K562 (cell line): ENCODE data around the gene CIAO3. TPM values are rescaled to one million over a fixed set of nuclear protein-coding genes. Genes with fewer than 3 reads are reported as not detected.
A peak's percentile ranks its signal among the peaks of the same experiment; 100 is the strongest.

Source experiments
- ELF4 ChIP-seq: fragments of 450-650 bp; formaldehyde crosslinking; IDR thresholded peaks from 2 replicates; pipeline ENCODE4 v1.4.0; 2022; ENCODE audit warnings: missing genetic modification characterization
- HNRNPL ChIP-seq: fragments of 200-400 bp; formaldehyde crosslinking; IDR thresholded peaks from 2 replicates; pipeline ENCODE4 v1.6.1; 2017; ENCODE audit warnings: low read depth, mild to moderate bottlenecking, low read length
- JUN ChIP-seq, 2 experiments: sonication (generic) in 1 of 2; formaldehyde crosslinking in 1 of 2; IDR thresholded peaks; 2 replicates each; pipeline versions ENCODE4 v1.6.1 to v1.8.0; 2012 to 2022; ENCODE audit warnings: borderline replicate concordance in 2 of 2, mild to moderate bottlenecking in 2 of 2, improper control_type of control experiment in 1 of 2, low read depth in 1 of 2, low read length in 1 of 2, missing genetic modification reagents in 1 of 2
- NR2C2 ChIP-seq, 2 experiments: fragments of 200-800 bp in 1 of 2; sonication (Bioruptor generic) in 1 of 2; sonication (generic) in 1 of 2; formaldehyde crosslinking in 1 of 2; IDR thresholded peaks; 2 replicates each; pipeline versions ENCODE4 v1.6.1 to v1.8.0; 2016 to 2022; ENCODE audit warnings: mild to moderate bottlenecking in 1 of 2, missing compliant biosample characterization in 1 of 2, missing genetic modification characterization in 1 of 2, missing genetic modification reagents in 1 of 2
- PPARD ChIP-seq: fragments of 250-450 bp; sonication (Bioruptor Pico); IDR thresholded peaks from 2 replicates; pipeline ENCODE4 v1.8.0; 2022; ENCODE audit warnings: inconsistent platforms, mild to moderate bottlenecking, moderate library complexity
- RUNX1 ChIP-seq: sonication (generic); IDR thresholded peaks from 2 replicates; pipeline ENCODE4 v1.6.1; 2016; ENCODE audit warnings: antibody characterized with exemption, low read depth
- SIN3B ChIP-seq: fragments of 450-650 bp; IDR thresholded peaks from 2 replicates; pipeline ENCODE4 v1.6.1; 2017; ENCODE audit warnings: low read depth, mild to moderate bottlenecking, moderate library complexity
- SLC30A9 ChIP-seq: fragments of 250-450 bp; sonication (Bioruptor Pico); IDR thresholded peaks from 2 replicates; pipeline ENCODE4 v1.8.0; 2022; ENCODE audit warnings: mild to moderate bottlenecking, moderate library complexity
- TEAD4 ChIP-seq, 2 experiments: sonication (generic) in 1 of 2; formaldehyde crosslinking in 1 of 2; IDR thresholded peaks; 2 replicates each; pipeline versions ENCODE4 v1.6.1 to v1.8.0; 2012 to 2022; ENCODE audit warnings: borderline replicate concordance in 1 of 2, inconsistent platforms in 1 of 2, low read length in 1 of 2, mild to moderate bottlenecking in 1 of 2, missing genetic modification reagents in 1 of 2
- ZNF253 ChIP-seq: fragments of 250-450 bp; sonication (Bioruptor Pico); conservative IDR thresholded peaks from 2 replicates; pipeline ENCODE4 v1.6.1; 2021; ENCODE audit warnings: mild to moderate bottlenecking
- polyA plus RNA-seq, 8 experiments: library from polyadenylated mRNA; depleted of rRNA in 4 of 8; stranded (reverse) in 5 of 8; unstranded in 3 of 8; fragments of >200 nt; fragmentation: Nextera tagmentation in 2 of 8; fragmentation: Illumina TruSeq in 1 of 8; extraction: Ambion mirVana in 2 of 8; extraction: Trizol in 1 of 8; gene quantifications; 2 replicates each; pipeline versions ENCODE4 v1.2.1 to v1.2.3, GENCODE V29; 2011 to 2014; ENCODE audit warnings: inconsistent platforms in 1 of 8, missing spikeins in 1 of 8
- total RNA-seq, 7 experiments: library from RNA; depleted of rRNA in 6 of 7; stranded (reverse); fragments of >200 nt in 6 of 7; fragmentation: Illumina TruSeq in 2 of 7; extraction: Trizol in 2 of 7; gene quantifications; 2 replicates each; pipeline versions ENCODE4 v1.2.1 to v1.2.3, GENCODE V29; 2011 to 2021; ENCODE audit warnings: low replicate concordance in 1 of 7
- TF ChIP-seq, protein P1 (sequence below): fragments of 450-650 bp; IDR thresholded peaks from 2 replicates; pipeline ENCODE4 v1.6.1; 2018; ENCODE audit not compliant: partially characterized antibody
- TF ChIP-seq, protein P2 (sequence below): fragments of 450-650 bp; conservative IDR thresholded peaks from 2 replicates; pipeline ENCODE4 v1.6.1; 2016; ENCODE audit warnings: missing genetic modification characterization, low read depth, mild to moderate bottlenecking, control low read depth, missing compliant biosample characterization
- TF ChIP-seq, protein P3 (sequence below): sonication (generic); formaldehyde crosslinking; IDR thresholded peaks from 2 replicates; pipeline ENCODE4 v1.8.0; 2022; ENCODE audit warnings: mild to moderate bottlenecking, missing genetic modification reagents

Gene CIAO3
- total and polyA plus RNA-seq, 9 of the 15 experiments (the other 6 are each of a cell fraction or from before 2014, with no cell fraction given) = 2.2 to 35.6 (median 18.7) TPM

DNA sequence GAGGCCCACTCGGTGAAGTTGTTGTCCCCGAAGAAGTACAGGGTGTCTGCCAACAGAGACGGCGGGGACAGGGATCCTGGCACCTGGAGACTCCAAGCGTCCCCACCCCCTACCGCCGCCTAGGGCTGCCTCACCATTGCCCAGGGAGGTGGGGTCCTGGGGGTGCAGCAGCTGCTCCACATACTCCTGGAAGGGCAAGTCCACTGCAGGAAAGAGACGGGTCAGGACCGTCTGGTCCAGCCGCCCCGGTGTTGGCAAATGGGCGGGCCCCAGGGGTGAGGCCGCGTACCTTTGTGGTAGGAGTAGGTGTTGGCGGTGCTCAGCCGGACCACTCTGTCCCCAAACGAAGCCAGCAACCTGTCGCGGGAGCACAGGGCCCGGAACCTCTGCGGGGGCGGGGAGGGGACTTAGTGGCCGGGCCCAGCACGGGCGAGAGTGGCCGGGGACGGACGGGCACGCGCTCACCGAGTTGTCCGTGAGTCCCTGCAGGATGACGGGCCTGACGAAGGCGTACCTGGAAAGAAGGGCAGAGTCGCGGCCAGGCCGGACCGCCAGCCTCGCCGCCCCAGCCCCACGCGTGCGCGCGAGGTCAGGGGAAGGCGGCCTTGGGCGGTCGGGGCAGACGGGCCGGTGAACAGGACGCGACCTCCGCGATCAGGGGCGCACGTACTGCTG lies 57.3 kb downstream of the CIAO3 start (continued):
- TF ChIP-seq, protein P1, sequence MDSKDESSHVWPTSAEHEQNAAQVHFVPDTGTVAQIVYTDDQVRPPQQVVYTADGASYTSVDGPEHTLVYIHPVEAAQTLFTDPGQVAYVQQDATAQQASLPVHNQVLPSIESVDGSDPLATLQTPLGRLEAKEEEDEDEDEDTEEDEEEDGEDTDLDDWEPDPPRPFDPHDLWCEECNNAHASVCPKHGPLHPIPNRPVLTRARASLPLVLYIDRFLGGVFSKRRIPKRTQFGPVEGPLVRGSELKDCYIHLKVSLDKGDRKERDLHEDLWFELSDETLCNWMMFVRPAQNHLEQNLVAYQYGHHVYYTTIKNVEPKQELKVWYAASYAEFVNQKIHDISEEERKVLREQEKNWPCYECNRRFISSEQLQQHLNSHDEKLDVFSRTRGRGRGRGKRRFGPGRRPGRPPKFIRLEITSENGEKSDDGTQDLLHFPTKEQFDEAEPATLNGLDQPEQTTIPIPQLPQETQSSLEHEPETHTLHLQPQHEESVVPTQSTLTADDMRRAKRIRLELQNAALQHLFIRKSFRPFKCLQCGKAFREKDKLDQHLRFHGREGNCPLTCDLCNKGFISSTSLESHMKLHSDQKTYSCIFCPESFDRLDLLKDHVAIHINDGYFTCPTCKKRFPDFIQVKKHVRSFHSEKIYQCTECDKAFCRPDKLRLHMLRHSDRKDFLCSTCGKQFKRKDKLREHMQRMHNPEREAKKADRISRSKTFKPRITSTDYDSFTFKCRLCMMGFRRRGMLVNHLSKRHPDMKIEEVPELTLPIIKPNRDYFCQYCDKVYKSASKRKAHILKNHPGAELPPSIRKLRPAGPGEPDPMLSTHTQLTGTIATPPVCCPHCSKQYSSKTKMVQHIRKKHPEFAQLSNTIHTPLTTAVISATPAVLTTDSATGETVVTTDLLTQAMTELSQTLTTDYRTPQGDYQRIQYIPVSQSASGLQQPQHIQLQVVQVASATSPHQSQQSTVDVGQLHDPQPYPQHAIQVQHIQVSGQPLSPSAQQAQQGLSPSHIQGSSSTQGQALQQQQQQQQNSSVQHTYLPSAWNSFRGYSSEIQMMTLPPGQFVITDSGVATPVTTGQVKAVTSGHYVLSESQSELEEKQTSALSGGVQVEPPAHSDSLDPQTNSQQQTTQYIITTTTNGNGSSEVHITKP = no peak
- TF ChIP-seq SLC30A9 (CRISPR knock-in tag) (0 out of 2 replicates have a peak, but pooled peaks have one; percentile 52), JUN (IDR thresholded peaks at IDR 0.05; ENCODE audit: borderline replicate concordance, low read depth, low read length) (no peak), JUN (CRISPR knock-in tag; IDR thresholded peaks at IDR 0.05; ENCODE audit: borderline replicate concordance) (no peak; the same call in 1 of the 2 replicates), SIN3B (no peak), TEAD4 (IDR thresholded peaks at IDR 0.05; ENCODE audit: low read length) (no peak), TEAD4 (CRISPR knock-in tag; IDR thresholded peaks at IDR 0.05; ENCODE audit: borderline replicate concordance) (no peak; the same call in none of the 2 replicates), HNRNPL (0 out of 2 replicates have a peak, but pooled peaks have one; percentile 50), ZNF253 (CRISPR knock-in tag) (peak; percentile 75), ELF4 (peak; percentile 50; the same call in 1 of the 2 replicates), NR2C2 (CRISPR knock-in tag; IDR thresholded peaks at IDR 0.05) (no peak), NR2C2 (tag; IDR thresholded peaks at IDR 0.05) (no peak), RUNX1 (no peak), PPARD (CRISPR knock-in tag) (no peak)
- TF ChIP-seq, protein P2, sequence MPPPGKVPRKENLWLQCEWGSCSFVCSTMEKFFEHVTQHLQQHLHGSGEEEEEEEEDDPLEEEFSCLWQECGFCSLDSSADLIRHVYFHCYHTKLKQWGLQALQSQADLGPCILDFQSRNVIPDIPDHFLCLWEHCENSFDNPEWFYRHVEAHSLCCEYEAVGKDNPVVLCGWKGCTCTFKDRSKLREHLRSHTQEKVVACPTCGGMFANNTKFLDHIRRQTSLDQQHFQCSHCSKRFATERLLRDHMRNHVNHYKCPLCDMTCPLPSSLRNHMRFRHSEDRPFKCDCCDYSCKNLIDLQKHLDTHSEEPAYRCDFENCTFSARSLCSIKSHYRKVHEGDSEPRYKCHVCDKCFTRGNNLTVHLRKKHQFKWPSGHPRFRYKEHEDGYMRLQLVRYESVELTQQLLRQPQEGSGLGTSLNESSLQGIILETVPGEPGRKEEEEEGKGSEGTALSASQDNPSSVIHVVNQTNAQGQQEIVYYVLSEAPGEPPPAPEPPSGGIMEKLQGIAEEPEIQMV (tag) = no peak
- TF ChIP-seq, protein P3, sequence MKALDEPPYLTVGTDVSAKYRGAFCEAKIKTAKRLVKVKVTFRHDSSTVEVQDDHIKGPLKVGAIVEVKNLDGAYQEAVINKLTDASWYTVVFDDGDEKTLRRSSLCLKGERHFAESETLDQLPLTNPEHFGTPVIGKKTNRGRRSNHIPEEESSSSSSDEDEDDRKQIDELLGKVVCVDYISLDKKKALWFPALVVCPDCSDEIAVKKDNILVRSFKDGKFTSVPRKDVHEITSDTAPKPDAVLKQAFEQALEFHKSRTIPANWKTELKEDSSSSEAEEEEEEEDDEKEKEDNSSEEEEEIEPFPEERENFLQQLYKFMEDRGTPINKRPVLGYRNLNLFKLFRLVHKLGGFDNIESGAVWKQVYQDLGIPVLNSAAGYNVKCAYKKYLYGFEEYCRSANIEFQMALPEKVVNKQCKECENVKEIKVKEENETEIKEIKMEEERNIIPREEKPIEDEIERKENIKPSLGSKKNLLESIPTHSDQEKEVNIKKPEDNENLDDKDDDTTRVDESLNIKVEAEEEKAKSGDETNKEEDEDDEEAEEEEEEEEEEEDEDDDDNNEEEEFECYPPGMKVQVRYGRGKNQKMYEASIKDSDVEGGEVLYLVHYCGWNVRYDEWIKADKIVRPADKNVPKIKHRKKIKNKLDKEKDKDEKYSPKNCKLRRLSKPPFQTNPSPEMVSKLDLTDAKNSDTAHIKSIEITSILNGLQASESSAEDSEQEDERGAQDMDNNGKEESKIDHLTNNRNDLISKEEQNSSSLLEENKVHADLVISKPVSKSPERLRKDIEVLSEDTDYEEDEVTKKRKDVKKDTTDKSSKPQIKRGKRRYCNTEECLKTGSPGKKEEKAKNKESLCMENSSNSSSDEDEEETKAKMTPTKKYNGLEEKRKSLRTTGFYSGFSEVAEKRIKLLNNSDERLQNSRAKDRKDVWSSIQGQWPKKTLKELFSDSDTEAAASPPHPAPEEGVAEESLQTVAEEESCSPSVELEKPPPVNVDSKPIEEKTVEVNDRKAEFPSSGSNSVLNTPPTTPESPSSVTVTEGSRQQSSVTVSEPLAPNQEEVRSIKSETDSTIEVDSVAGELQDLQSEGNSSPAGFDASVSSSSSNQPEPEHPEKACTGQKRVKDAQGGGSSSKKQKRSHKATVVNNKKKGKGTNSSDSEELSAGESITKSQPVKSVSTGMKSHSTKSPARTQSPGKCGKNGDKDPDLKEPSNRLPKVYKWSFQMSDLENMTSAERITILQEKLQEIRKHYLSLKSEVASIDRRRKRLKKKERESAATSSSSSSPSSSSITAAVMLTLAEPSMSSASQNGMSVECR (CRISPR knock-in tag) = 0 out of 2 replicates have a peak, but pooled peaks have one; percentile 19
